GM23248 (cell line): Measurements from ENCODE around the gene BCAR3. TPM values are rescaled to one million over a fixed set of nuclear protein-coding genes. Genes with fewer than 3 reads are reported as not detected.

Experiments
- DNase-seq: peaks from one replicate; pipeline ENCODE4 v3.0.0-alpha.2; 2015
- H2AFZ ChIP-seq: fragments of 200-600 bp; sonication (generic); 2 replicates; pipeline ENCODE4 v1.6.1; 2016; ENCODE audit warnings: antibody characterized with exemption
- H3F3A ChIP-seq: fragments of 200-600 bp; sonication (generic); 2 replicates; pipeline ENCODE4 v1.6.1; 2016; ENCODE audit warnings: mild to moderate bottlenecking, antibody characterized with exemption, mixed run types; ENCODE audit not compliant: insufficient read depth
- H3K27ac ChIP-seq: fragments of 200-600 bp; sonication (generic); 2 replicates; pipeline ENCODE4 v1.5.1; 2016; ENCODE audit warnings: mild to moderate bottlenecking
- H3K27me3 ChIP-seq: fragments of 200-600 bp; sonication (generic); replicated peaks from 2 replicates; pipeline ENCODE4 v1.6.1; 2016; ENCODE audit warnings: mild to moderate bottlenecking; ENCODE audit not compliant: insufficient read depth
- H3K36me3 ChIP-seq: fragments of 200-600 bp; sonication (generic); 2 replicates; pipeline ENCODE4 v1.6.1; 2016; ENCODE audit warnings: low read depth, mild to moderate bottlenecking
- H3K4me1 ChIP-seq: fragments of 200-600 bp; sonication (generic); 2 replicates; pipeline ENCODE4 v1.6.1; 2016; ENCODE audit warnings: mild to moderate bottlenecking; ENCODE audit not compliant: insufficient read depth
- H3K4me2 ChIP-seq: fragments of 200-600 bp; sonication (generic); one replicate; pipeline ENCODE4 v1.6.1; 2016; ENCODE audit warnings: mild to moderate bottlenecking; ENCODE audit not compliant: unreplicated experiment
- H3K4me3 ChIP-seq: fragments of 200-600 bp; sonication (generic); 2 replicates; pipeline ENCODE4 v1.5.1; 2016; ENCODE audit warnings: mild to moderate bottlenecking
- H3K79me2 ChIP-seq: fragments of 200-600 bp; sonication (generic); 2 replicates; pipeline ENCODE4 v1.6.1; 2016; ENCODE audit warnings: mild to moderate bottlenecking; ENCODE audit not compliant: insufficient read depth
- H3K9ac ChIP-seq: fragments of 200-600 bp; sonication (generic); 2 replicates; pipeline ENCODE4 v1.6.1; 2016; ENCODE audit warnings: mild to moderate bottlenecking
- H3K9me2 ChIP-seq: fragments of 200-600 bp; sonication (generic); 2 replicates; pipeline ENCODE4 v1.6.1; 2016; ENCODE audit warnings: mixed run types, mild to moderate bottlenecking, moderate library complexity; ENCODE audit not compliant: insufficient read depth
- H3K9me3 ChIP-seq: fragments of 200-600 bp; sonication (generic); one replicate; pipeline ENCODE4 v1.6.1; 2017; ENCODE audit warnings: low read depth
- H4K20me1 ChIP-seq: fragments of 200-600 bp; sonication (generic); 2 replicates; pipeline ENCODE4 v1.6.0; 2016; ENCODE audit not compliant: insufficient read depth
- EZH2 ChIP-seq: fragments of 200-600 bp; sonication (generic); IDR thresholded peaks from 2 replicates; pipeline ENCODE4 v1.6.1; 2018; ENCODE audit warnings: antibody characterized with exemption, mild to moderate bottlenecking; ENCODE audit not compliant: insufficient read depth, poor library complexity, severe bottlenecking
- EZH2phosphoT487 ChIP-seq: fragments of 200-600 bp; sonication (generic); IDR thresholded peaks from 2 replicates; pipeline ENCODE4 v1.6.1; 2018; ENCODE audit warnings: antibody characterized with exemption, moderate library complexity, mild to moderate bottlenecking, low read depth; ENCODE audit not compliant: insufficient read depth
- WGBS, 2 experiments: methylation state at CpG; one replicate each; pipeline ENCODE4 v1.1.6; 2015 to 2017; ENCODE audit warnings: low lambda C conversion rate in 2 of 2, low coverage in 1 of 2; ENCODE audit errors: missing lambda C conversion rate in 2 of 2; 5-methylcytosine and 5-hydroxymethylcytosine counted together
- in situ Hi-C: fragments of 300-500 bp; cut with MboI; formaldehyde crosslinking; loops from 2 replicates; pipeline ENCODE4 v1.15.0; 2020
- polyA plus RNA-seq: library from polyadenylated mRNA; unstranded; fragments of >200 nt; fragmentation: Nextera tagmentation; extraction: Ambion mirVana; gene quantifications from 2 replicates; pipeline ENCODE4 v1.2.1, GENCODE V29; 2016
- total RNA-seq: library from RNA; depleted of rRNA; stranded (reverse); fragments of >200 nt; shearing (Covaris generic); gene quantifications from 2 replicates; pipeline ENCODE4 v1.2.3, GENCODE V29; 2014

Gene BCAR3
- total and polyA plus RNA-seq, 2 experiments from 2014 or later, result 65.1 to 83.2 TPM

DNA sequence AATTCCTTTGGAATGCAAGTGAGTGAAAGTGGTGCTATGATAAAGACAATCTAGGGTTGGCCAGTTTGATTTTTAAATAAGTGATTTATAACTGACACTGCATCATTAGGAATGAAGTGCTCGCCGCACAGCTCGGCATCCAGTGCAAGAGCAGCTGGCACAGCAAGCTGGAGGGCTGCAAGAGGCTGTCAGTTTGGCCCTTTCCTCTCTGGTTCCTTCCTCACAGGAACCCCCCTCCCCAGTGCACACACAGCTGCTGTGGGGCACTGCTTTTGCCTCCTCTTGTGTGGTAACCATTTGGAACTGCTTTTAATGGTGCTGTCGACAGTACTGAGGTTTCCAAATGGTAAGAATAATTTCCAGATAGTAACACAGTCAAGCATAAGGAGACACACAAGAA is 10.4 kb upstream of the BCAR3 start:
- no peaks in the 10 kb centered on the region for H4K20me1 ChIP-seq
- peaks cover 34% of the 10 kb centered on the region for H3F3A ChIP-seq
- H3K79me2 ChIP-seq, result no peaks in the 10 kb centered on the region
- TF ChIP-seq EZH2, result no peak
- TF ChIP-seq EZH2phosphoT487, result no peak
- no peaks in the 10 kb centered on the region for H3K27me3 ChIP-seq
- peak overlapping the region; percentile 100 for H3K27ac ChIP-seq
- no peak for DNase-seq
- H3K4me3 ChIP-seq, result peak overlapping the region; percentile 49; the same call in 1 of the 2 replicates
- 71 to 75% methylated on average over 4 of the region's 4 CpGs for WGBS, 2 experiments
- H2AFZ ChIP-seq, result no peak overlapping the region
- peak overlapping the region; percentile 86 for H3K9ac ChIP-seq
- peaks cover 46% of the 10 kb centered on the region for H3K4me1 ChIP-seq
- in situ Hi-C loops, result no loop called here
- no peaks in the 10 kb centered on the region for H3K9me2 ChIP-seq
- peak overlapping the region; percentile 89 for H3K4me2 ChIP-seq
- H3K9me3 ChIP-seq, result no peaks in the 10 kb centered on the region
- no peaks in the 10 kb centered on the region for H3K36me3 ChIP-seq

DNA sequence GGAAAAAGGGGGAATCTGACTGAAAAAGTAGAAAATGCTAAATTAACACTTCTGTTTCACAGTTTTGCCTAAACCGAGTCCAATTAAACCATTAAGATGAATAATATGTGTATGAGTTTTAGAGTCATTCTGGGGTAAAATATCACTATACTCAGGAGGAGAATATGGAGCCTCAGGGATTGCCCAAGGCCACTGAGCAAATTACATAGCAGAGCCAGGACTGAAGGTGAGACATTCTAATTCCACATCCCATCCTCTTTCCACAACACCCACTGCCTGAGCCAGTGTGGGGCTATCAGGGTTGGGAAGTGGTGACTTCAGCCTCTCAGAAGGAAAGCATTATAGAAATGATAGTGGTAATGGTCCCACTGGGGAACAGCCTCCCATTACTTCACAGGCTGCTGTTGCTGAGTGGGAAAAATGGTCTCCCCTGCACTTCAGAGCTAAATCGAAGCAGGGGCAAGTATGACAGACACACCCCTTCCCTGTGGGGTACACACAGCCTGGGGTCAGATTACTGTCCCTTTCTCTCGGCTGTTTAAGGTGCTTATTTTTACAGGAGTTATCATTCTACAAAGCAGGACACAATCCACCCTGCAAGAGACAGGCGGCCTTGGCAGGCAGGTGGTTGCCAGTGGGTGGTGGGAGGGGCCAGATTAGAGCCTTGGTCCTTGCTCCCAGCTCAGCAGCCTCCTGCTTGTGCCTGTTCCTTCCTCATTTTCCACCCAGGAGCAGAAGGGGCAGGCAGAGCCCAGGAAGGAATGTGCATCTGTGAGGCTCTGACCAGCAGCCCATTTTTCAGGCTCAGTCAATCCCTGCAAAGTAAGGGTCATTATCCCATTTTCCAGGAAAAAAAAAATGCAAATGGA is 9.5 kb upstream of the BCAR3 start:
- Histone ChIP-seq H3F3A (peaks cover 34% of the 10 kb centered on the region), H3K36me3 (no peaks in the 10 kb centered on the region), H2AFZ (no peak overlapping the region), H3K79me2 (no peaks in the 10 kb centered on the region), H3K4me3 (no peak overlapping the region), H3K4me1 (peaks cover 46% of the 10 kb centered on the region), H4K20me1 (no peaks in the 10 kb centered on the region), H3K9me3 (no peaks in the 10 kb centered on the region), H3K27ac (no peak overlapping the region), H3K9me2 (no peaks in the 10 kb centered on the region), H3K4me2 (no peak overlapping the region), H3K9ac (no peak overlapping the region), H3K27me3 (no peaks in the 10 kb centered on the region)
- WGBS, 2 experiments, result 89% methylated on average over 4 of the region's 4 CpGs
- in situ Hi-C loops, result no loop called here
- no peak for TF ChIP-seq EZH2phosphoT487
- no peak for TF ChIP-seq EZH2
- DNase-seq, result no peak

DNA sequence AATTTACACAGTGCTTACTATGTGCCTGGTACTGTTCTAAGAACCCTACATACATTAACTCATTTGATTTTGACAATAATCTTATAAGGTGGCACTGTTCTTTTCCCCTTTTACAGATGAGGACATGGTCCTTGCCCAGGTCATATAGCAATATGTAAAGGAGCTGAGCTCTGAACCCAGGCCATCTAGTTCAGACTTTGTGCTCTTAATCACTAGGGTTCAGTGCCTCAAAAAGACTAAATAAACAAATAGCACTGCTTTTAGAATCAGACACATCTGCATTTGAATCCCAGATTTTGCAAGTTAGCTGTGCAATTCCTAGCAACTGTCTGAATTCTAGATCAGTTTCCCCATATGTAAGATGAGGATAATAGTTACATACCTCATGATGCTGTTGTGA is 8.7 kb upstream of the BCAR3 start:
- TF ChIP-seq EZH2 (no peak), EZH2phosphoT487 (no peak)
- in situ Hi-C loops, result no loop called here
- DNase-seq, result no peak
- Histone ChIP-seq H3K27ac (no peak overlapping the region), H3K4me3 (no peak overlapping the region), H3K27me3 (no peaks in the 10 kb centered on the region), H3K79me2 (no peaks in the 10 kb centered on the region), H3K4me2 (no peak overlapping the region), H2AFZ (0 out of 2 replicates have a peak overlapping the region, but pooled peaks have one; percentile 7), H3K9me2 (no peaks in the 10 kb centered on the region), H3K36me3 (no peaks in the 10 kb centered on the region), H4K20me1 (no peaks in the 10 kb centered on the region), H3K9me3 (no peaks in the 10 kb centered on the region), H3F3A (peaks cover 34% of the 10 kb centered on the region), H3K4me1 (peaks cover 45% of the 10 kb centered on the region), H3K9ac (no peak overlapping the region)

DNA sequence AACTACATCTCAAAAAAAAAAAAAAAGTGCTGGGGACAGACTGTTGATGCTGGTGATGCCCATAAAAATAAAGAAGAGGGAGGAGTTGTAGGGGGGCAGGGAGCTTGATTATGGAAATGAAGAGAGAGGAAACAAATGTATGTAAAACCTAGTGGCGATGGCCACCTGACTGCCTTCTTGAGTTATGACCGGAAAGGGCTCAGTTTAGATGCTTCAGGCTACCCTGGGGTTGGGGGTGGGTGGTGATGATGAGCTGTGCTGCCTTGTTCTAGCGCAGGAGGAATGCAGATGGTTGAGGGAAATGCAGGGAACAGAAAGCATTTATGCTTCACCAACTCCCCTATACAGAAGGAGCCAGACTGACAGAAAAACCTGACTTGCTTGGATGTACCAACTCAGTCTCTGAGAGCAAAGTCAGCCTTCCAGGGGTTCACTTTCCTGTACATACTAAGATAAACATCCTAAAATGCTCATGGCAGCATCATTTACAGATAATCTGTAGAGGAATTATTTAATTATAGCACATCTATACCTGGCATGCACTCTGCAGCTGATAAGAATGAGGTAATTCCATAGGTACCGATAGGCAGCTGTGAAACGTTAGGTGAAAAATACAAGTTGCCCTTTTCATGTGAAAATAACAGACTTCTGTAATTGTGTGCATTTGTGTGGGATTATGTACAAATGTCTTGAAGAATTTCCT is 8.0 kb upstream of the BCAR3 start:
- peaks cover 30% of the 10 kb centered on the region for H3F3A ChIP-seq
- no peak overlapping the region for H3K27ac ChIP-seq
- TF ChIP-seq EZH2 (no peak), EZH2phosphoT487 (no peak)
- DNase-seq, result no peak
- H3K4me1 ChIP-seq, result peaks cover 39% of the 10 kb centered on the region
- no peak overlapping the region for H3K4me2 ChIP-seq
- no peaks in the 10 kb centered on the region for H3K9me3 ChIP-seq
- no peak overlapping the region for H3K9ac ChIP-seq
- H2AFZ ChIP-seq, result no peak overlapping the region
- in situ Hi-C loops, result no loop called here
- no peaks in the 10 kb centered on the region for H3K79me2 ChIP-seq
- H4K20me1 ChIP-seq, result no peaks in the 10 kb centered on the region
- H3K9me2 ChIP-seq, result no peaks in the 10 kb centered on the region
- H3K36me3 ChIP-seq, result no peaks in the 10 kb centered on the region
- H3K27me3 ChIP-seq, result no peaks in the 10 kb centered on the region
- WGBS, 2 experiments, result 96% methylated on average over 5 of the region's 5 CpGs
- no peak overlapping the region for H3K4me3 ChIP-seq
